HT1080 (cell line): Measurements from ENCODE around the gene RNF208. TPM values are rescaled to one million over a fixed set of nuclear protein-coding genes. Genes with fewer than 3 reads are reported as not detected.
A peak's percentile ranks its signal among the peaks of the same experiment; 100 is the strongest.
"Not testable (repeated sequence)": the region's sequence is repeated elsewhere in the genome, so short reads cannot be mapped to it uniquely, and the experiment has no call there.

Experiments used
- DNase-seq: peaks from one replicate; pipeline ENCODE4 v3.0.0-alpha.2; 2015; ENCODE audit warnings: low read depth
- total RNA-seq: library from RNA; depleted of rRNA; stranded (reverse); fragments of >200 nt; shearing (Covaris generic); gene quantifications from 2 replicates; pipeline ENCODE4 v1.2.3, GENCODE V29; 2014

RNF208 gene
- total RNA-seq, 1 experiment from 2014 or later, result 0.96 TPM

DNA sequence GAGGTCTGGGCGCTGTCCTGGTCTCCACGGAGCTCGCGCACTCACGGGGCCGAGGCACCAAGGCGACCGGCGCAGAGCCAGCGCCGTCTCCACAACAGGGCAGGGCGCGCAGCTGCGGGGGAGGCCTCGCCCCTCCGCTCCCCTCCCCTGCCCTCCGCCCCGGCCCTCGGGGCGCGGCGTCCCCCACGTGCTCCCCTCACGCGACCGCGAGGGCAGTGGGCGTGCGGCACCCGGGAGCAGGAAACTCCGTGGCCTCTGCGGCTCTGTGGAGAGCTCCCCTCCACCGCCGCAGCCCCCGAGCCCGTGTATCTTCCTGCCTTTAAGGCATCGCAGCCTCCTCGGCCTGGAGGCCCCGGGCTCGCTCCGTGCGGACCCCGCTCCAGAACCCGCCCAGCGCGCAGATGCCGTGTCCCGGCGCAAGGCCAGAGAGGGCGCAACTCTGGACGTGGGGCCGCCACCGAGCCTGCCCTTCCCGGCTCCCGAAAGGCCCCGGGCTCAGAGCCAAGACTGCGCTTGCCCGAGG is 18.3 kb upstream of the RNF208 start:
- peak; percentile 60 for DNase-seq

DNA sequence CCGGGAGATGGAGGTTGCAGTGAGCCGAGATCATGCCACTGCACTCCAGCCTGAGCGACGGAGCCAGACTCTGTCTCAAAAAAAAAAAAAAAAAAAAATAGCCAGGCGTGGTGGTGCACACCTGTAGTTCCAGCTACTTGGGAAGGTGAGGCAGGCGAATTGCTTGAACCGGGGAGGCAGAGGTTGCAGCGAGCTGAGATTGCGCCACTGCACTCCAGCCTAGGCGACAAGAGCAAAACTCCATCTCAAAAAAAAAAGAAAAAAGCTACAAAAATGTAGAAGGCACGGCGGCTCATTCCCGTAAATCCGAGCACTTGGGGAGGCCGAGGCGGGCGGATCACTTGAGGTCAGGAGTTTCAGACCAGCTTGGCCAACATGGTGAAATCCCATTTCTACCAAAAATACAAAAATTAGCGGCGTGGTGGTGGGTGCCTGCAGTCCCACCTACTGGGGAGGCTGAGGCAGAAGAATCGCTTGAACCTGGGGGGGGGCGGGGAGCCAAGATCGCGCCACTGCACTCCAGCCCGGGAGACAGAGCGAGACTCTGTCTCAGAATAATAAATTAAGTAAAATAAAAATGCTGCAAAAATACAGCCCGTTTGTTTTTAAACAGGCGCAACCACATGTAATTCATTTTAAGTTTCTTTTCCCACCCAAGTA is 17.6 kb upstream of the RNF208 start:
- DNase-seq, result not testable (repeated sequence)

DNA sequence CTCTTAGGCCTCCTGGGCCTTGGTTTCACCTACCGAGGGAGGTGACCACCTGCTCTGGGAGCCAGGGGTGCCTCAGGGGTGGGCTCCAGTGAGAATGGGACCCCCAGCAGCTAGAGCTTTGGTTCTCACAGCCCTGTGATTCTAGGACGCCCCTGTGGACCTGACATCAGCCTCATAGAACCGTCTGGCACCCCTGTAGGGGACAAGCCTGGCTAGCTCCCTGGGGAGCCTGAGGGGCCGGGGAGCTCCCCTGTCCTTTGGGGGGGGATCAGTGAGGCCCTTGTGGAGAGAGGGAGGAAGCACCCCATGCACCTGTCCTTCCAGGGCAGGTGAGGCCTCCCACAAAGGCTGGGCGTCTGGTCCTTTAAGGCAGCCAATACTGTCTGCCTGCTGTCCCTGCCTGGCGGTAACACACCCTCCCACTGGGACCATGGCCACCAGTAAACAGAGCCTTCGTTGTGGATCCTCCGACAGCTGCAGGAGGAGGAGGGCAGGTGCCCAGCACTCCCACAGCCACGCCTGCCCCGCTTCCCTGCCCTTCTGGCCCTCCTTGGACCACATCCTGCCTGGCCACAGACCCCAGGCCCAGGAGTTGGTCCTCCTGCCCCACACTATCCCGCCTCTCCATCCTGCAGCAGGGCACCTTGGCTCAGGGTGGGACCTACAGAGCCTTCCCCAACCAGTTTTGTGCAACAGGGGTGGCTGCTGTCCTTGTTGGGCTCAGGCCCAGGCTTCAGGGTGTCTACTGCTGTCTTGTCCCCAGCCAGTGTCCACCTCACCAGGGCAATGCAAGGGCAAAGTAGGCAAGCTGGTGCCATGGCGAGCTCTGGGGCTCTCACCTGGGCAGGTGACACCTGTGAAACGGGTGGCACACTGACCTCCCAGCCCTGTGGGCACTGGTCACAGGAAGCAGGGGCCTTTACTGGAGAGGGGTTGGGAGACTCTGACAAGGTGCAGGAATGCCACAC is 16.0 kb upstream of the RNF208 start:
- DNase-seq, result no peak

DNA sequence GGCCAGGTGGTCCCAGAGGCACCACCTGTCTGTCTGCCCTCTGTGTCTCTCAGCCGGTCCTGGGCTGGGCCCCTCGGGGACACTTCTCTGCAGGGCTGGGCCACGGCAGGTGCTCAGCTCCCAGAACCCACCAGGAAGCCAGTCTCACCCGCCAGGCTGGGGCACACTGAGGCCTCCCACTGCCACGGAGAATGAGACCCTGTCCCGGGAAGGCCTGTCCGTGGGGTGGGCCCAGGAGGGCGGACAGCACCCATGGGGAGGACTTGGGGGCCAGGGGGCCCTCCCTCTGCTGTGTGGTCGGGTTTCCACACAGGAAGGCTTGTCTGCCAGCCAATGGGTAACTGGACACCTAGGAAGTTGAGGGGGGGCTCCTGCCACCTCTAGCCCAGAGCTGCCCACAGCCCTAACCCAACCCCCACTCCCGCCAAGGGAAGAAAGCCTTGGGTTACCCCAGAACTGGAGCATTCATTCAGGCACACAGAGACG is 14.9 kb upstream of the RNF208 start:
- DNase-seq, result no peak

DNA sequence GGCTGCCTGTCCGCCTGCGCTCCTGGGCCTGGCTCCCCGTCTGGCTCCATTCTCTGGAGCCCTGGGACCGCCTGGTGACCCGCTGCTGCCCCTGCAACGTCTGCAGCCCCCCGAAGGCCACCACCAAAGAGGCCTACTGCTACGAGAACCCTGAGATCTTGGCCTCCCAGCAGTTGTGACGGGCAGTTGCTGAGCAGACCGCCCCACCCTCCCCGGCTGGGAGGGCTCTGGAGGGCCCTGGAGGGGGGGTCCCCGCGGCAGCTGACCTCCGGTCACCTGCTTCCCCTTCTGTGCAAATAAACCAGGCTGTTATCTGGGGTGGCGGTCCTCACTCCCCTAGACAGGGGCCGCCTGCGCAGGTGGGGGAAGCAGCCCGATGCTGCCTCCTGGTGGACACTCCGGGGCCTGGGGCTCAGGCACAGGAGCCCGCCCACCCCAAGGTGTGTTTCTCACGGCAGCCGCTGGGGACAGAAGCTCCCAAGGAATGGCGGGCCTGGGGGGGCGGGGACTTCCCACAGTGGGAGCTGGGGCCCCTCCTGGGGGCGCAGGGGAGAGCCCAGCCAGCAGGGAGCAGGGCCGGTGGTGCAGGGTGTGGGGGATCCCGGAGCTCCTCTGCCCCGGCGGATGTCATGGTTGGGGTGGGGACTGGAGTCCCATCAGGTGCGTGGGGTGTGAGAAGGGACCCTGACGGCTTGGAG is 14.3 kb upstream of the RNF208 start:
- peak; percentile 72 for DNase-seq

DNA sequence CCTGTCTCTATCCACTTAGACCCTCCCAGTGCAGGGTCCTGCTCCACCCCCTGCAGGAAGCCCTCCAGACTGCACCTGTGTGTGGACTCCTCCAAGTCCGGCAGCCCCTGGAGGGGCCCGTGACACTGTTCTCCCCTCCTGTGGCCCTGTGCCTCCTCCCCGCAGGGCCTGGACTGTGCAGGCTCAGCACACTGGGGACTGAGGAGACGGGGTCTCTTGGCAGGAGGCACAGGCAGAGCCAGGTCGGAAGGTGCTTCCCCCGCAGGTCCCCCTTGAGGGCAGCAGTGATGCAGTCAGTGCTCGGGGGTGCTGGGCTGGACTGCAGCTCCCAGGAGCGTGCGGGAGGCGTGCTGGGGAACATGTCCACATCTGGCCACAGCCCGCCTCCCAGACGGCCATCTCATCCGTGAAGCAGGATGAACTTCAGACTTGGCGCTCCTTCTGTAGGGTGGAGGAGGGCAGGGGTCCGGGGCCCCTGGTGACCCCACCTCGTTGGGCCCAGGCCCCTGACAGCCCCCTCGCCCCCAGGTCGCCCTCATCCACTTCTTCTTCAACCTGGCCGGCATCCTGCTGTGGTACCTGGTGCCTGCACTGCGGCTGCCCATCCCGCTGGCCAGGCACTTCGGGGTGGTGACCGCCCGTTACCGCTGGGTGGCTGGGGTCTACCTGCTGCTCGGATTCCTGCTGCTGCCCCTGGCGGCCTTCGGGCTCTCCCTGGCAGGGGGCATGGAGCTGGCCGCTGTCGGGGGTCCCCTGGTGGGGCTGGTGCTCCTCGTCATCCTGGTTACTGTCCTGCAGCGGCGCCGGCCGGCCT is 13.6 kb upstream of the RNF208 start:
- DNase-seq, result no peak

DNA sequence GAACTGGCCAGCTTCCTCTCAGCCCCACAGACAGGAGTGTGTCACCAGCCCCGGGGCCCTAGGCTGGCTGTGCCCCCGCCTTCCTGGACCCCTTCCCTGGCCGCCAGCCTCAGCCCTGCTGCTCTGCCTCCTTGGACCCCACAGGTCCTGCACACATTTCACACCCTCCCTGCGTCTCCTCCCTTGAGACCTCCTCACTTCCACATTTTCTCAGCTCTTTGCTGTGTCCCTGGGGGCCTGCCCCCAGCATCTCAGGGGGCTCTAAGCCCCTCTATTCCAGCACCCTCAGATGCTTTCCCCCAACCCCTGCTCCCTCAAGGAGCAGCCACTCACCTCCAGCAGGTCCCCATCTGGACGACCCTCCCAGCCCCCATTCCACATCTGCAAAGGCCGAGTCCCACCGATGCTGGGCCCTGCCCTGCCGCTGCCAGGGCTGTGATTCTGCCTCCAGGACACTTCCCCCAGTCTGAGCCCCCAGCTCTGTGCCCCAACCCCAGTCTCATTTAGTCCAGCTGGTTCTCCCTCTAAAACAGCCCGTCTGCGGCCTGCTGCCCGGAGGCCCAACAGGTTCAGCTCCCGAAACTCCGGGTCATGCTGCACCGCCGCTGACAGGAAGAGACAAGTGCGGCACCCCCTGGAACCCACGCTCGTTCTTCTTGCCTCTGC is 12.9 kb upstream of the RNF208 start:
- DNase-seq, result no peak

DNA sequence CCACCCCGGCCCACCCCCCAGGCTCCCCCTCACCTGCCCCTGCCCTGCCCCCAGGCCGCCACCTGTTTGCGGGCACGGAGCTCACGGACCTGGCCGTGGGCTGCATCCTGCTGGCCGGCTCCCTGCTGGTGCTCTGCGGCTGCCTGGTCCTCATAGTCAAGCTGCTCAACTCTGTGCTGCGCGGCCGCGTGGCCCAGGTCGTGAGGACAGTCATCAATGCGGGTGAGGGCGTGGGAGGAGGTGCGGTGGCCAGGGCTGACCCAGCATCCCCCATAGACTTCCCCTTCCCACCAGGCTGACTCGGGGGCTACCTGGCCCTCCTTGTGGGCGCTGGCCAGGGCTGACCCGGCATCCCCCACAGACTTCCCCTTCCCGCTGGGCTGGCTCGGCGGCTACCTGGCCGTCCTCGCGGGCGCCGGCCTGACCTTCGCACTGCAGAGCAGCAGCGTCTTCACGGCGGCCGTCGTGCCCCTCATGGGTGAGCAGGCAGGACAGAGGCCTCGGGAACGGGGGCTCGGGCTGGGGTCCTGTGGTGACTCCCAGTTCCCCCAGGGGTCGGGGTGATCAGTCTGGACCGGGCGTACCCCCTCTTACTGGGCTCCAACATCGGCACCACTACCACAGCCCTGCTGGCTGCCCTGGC is 12.1 kb upstream of the RNF208 start:
- no peak for DNase-seq

DNA sequence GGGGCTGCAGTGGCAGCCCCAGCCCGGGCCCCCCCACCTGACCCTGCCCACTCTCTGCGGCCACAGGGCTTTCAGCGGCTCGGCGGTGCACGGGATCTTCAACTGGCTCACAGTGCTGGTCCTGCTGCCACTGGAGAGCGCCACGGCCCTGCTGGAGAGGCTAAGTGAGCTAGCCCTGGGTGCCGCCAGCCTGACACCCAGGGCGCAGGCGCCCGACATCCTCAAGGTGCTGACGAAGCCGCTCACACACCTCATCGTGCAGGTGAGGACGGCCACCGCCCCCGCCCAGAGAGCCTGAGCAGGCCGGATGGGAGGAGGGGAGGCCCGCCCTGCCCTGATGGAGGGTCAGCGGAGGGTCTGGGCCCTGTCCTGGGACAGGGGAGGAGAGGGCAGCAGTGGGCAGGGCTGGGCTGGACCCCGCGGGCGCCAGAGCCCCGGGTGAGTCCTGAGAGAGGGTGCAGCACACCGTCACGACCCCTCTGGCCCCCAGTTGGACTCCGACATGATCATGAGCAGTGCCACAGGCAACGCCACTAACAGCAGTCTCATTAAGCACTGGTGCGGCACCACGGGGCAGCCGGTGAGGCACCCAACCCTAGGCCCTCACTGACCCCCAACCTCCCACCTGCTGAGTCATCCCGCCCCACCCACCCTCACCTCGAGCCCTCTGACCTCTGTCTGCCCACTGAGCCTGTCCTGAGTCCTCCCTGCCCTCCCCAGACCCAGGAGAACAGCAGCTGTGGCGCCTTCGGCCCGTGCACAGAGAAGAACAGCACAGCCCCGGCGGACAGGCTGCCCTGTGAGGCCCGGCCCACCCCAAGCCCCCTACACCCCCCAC is 11.3 kb upstream of the RNF208 start:
- no peak for DNase-seq

DNA sequence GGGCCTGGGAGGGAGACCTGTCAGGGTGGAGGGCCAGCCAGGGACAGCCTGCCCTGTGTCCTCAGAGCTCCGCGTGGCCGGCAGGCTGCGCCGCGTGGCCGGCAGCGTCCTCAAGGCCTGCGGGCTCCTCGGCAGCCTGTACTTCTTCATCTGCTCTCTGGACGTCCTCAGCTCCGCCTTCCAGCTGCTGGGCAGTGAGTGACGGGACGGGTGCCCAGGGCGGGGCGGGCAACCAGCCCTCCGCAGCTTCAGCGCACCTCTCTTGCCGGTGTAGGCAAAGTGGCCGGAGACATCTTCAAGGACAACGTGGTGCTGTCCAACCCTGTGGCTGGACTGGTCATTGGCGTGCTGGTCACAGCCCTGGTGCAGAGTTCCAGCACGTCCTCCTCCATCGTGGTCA is 10.5 kb upstream of the RNF208 start:
- no peak for DNase-seq

DNA sequence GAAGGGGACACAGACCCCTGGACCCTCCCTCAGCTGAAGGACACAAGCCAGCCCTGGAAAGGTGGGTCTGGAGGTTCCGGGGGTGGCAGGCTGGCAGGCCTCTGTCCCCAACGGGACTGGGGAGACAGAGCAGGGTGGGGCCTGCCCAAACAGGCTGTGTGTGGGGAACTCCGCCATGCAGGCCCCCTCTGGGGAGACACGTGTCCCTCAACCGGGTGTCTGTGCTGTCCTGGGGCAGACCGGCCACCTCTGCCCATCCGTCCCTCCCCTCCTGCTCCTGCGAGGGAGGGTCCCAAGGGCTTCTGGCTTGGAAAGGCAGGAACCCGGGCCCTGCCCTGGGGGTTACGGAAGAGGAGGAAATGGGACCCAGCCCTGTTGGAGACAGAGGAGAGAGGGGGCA is 10.1 kb upstream of the RNF208 start:
- no peak for DNase-seq

DNA sequence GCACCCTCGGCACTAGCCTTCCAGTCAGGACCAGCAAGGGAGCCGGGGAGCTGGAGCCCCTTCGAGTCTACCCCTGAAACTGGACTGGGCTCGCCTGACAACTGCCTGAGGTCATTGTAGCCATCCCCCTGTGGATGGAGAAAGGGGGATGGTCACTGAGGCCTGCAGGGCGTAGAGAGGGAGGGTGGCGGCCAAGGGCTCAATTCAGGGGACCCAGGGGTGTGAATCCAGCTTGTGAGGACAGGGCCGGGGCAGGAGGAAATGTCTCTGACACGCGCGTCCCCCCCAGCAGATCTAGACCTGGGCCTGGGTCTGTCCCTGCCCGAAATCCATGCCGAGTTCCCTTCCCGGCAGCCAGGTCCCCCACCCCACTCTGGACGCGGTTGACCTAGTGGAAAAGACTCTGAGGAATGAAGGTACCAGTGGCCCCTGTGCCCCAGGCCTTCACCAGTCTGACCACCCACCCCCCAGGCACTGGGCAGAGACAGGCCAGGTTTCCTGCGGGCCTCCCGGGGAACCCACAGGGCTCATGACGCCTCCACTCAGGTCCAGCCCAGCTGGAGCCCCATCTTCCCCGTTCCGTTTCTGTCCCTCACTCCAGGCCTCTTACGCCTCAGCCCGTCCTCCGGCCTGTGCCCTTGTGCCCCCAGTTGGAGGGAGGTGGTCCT is 9.5 kb upstream of the RNF208 start:
- DNase-seq, result no peak

DNA sequence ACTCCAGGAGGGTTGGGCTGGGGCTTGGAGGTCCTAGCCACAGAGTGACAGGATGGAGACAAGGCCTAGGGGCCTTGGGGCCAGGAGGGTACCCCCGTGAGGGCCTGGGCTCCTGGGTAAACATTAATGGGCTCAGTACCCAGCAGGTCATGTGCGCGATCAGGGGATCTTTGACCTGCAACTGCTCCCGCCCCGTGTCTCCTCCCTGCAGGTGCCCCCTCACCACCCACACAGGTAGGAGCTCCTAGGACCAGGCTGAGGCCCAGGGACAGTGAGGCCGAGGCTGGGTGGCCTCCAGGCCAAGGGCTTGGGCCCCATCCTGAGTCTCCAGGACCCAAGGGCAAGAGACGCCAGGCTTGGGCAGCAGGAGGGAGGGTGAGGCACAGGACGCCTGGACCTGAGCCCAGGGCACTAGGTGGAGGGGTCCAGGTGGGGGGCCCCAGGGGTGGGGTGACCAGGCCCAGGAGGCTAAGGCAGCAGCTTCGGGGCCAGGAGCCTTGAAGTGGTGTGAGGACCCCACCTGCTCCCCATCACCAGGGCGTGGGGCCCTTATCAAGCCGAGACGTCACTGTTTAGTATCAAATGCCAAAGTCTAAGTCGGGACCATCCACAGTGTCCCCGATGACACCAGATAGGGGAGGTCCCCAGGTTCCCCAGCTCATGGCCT is 8.8 kb upstream of the RNF208 start, which contains the start of gene SLC34A3:
Gene SLC34A3 (plus strand): TSS at position 197 of the 667 bp plus-strand sequence. CDS start 802 bp downstream, outside the sequence.
- no peak for DNase-seq

DNA sequence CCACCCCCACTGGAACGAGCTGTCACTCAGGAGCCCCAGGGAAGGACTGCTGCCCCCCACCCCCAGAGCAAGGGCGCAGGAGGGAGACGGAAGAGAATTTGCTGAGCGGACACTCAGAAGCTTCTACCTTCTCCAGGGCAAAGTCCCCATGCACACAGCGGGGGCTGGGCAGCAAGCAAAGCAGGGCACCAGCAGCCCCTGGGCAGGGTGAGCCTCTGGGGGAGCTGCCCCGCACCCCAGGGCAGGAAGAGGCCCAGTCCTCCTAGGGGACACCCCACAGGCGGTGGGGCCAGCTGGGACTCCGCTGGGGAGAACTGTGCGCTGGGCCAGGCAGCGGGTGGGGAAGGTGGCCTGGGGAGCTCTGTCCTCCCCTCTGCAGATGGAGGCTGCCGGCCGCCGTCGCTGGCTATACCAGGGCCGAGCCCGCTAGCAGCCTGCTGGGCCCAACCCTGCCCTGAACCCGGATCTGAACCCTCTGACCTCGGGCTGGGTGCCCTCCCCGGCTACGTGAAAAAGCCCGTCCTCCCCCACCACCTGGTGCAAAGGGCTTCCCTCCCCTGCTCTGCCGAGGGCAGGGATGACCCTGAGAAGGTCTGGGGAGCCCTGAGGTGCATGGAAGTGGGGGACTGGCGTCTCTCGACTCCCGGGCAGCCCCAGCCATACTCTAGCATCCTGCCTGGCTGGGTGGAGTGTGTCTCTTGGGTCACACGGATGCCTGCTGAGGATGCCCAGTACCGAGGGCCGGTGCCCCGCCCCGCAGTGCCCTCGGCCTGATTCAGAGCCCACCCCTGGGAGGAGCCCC is 8.1 kb upstream of the RNF208 start:
- no peak for DNase-seq

DNA sequence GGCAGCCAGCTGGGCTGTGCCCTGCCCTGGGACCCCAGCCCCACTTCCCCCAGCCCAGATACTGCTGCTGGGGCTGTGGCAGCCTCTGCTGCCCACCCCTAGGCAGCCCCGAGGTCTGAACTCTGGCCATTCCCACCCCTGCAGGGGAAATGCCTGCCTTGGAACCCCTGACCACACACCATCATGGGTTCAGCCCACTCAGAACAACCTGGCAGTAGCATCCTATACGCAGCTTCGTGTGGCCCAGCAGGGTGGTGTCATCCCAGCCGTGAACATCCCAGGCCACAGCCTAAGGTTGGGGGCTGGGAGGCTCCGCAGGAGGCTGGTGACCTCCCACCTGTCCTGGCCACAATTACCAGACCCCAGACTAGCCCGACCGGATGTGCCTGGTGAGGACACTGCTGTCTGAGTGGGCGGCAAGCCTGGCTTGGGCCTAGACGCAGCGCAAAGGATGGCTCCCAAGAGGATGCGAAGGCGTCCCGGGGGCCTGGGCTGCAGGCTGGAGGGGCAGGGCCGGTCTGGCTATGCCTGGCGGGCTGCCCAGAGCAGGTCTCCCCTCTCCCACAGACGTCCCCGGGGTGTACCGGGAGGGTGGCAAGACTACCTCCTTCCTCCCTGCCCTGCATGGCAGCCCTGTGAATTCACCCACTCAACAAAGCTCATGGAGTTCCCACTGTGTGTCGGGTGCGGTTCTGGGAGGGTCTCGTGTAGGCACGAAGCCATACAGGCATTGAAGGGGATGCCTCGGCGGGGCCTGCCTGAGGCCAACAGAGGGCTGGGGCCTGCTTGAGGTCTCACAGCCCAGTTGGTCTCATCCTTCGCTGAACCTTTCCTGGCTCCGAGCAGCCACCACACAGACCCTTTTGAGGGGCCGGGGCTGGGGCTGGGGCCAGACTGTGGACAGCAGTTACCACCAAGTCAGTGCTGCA is 7.2 kb upstream of the RNF208 start:
- DNase-seq, result no peak
